ENCODE results near the gene RUNX1.

- TF ChIP-seq CTCF (IDR thresholded peaks at IDR 0.05): no peak
- TF ChIP-seq ZFX (IDR thresholded peaks at IDR 0.05; ENCODE audit: borderline replicate concordance): no peak
Observed at GRCh38 chr21:34813266-34813894, 235.7 kb downstream of the RUNX1 start.

Measured in 22Rv1 (cell line).